Esophagus (tissue), 2 donors: ENCODE results near the gene ZNF462. TPM values are rescaled to one million over a fixed set of nuclear protein-coding genes. Genes with fewer than 3 reads are reported as not detected.

ENCODE experiments used
- H3K27ac ChIP-seq, 2 donors: one replicate each; pipeline ENCODE4 v1.5.1; 2013; ENCODE audit warnings: low read depth in 2 of 2, mild to moderate bottlenecking in 2 of 2, inconsistent platforms in 1 of 2, low read length in 1 of 2, moderate library complexity in 1 of 2
- H3K27me3 ChIP-seq, 2 donors: one replicate each; pipeline ENCODE4 v1.6.1; 2013; ENCODE audit warnings: low read length in 2 of 2, control low read depth in 1 of 2, mild to moderate bottlenecking in 1 of 2; ENCODE audit not compliant: insufficient read depth in 2 of 2, control insufficient read depth in 1 of 2
- H3K36me3 ChIP-seq, 2 donors: one replicate each; pipeline ENCODE4 v1.6.1; 2013; ENCODE audit warnings: low read length in 1 of 2; ENCODE audit not compliant: control insufficient read depth in 2 of 2, insufficient read depth in 2 of 2
- H3K4me1 ChIP-seq, 2 donors: one replicate each; pipeline ENCODE4 v1.6.1; 2013; ENCODE audit warnings: low read length in 1 of 2; ENCODE audit not compliant: control insufficient read depth in 2 of 2, insufficient read depth in 2 of 2
- H3K4me3 ChIP-seq, 2 donors: one replicate each; pipeline ENCODE4 v1.5.1; 2013; ENCODE audit warnings: low read length in 2 of 2, mild to moderate bottlenecking in 2 of 2, low read depth in 1 of 2, moderate library complexity in 1 of 2
- H3K9me3 ChIP-seq, 2 donors: one replicate each; pipeline ENCODE4 v1.6.1; 2013; ENCODE audit warnings: mild to moderate bottlenecking in 2 of 2, low read depth in 1 of 2, low read length in 1 of 2, moderate library complexity in 1 of 2; ENCODE audit not compliant: control insufficient read depth in 2 of 2, insufficient read depth in 1 of 2
- WGBS, 2 donors: extraction: QIAGEN DNeasy Blood & Tissue Kit; methylation state at CpG; one replicate each; pipeline ENCODE4 v1.1.7; 2013; 5-methylcytosine and 5-hydroxymethylcytosine counted together
- polyA plus RNA-seq, 2 donors: library from polyadenylated mRNA; stranded (reverse); fragments of 200-250 nt; gene quantifications; one replicate each; pipeline ENCODE4 v1.2.3, GENCODE V29; 2013
- donor health status: healthy with polysubstance abuse.
- donor health status: Bipolar disorder and iron deficiency.

The ZNF462 gene
- polyA plus RNA-seq, 2 donors: 3.9 to 5.8 TPM

GRCh38 chr9:107005201-107005600, 142.2 kb downstream of the ZNF462 start:
- Histone ChIP-seq H3K9me3 (no peaks in the 10 kb centered on the region), H3K27me3 (no peaks in the 10 kb centered on the region), H3K4me3 (no peak overlapping the region), H3K27ac (no peak overlapping the region), H3K36me3 (peaks cover 13% of the 10 kb centered on the region in 2 donors), H3K4me1 (no peaks in the 10 kb centered on the region)
- 91 to 92% methylated on average over 3 of the region's 3 CpGs for WGBS, 2 donors

GRCh38 chr9:107007402-107007801, 144.4 kb downstream of the ZNF462 start:
- Histone ChIP-seq H3K27me3 (no peaks in the 10 kb centered on the region), H3K36me3 (peaks cover 11 to 15% of the 10 kb centered on the region in 2 donors), H3K9me3 (no peaks in the 10 kb centered on the region), H3K27ac (no peak overlapping the region), H3K4me1 (no peaks in the 10 kb centered on the region), H3K4me3 (no peak overlapping the region)
- whole genome bisulfite sequencing, 2 donors: 72 to 82% methylated on average over 6 of the region's 6 CpGs

- 93 to 94% methylated on average over 3 of the region's 3 CpGs for WGBS, 2 donors
- H3K27ac ChIP-seq: no peak overlapping the region
- no peaks in the 10 kb centered on the region for H3K27me3 ChIP-seq
- H3K4me1 ChIP-seq: no peaks in the 10 kb centered on the region
- H3K9me3 ChIP-seq: no peaks in the 10 kb centered on the region
- no peak overlapping the region for H3K4me3 ChIP-seq
- H3K36me3 ChIP-seq: peaks cover 11 to 13% of the 10 kb centered on the region in 2 donors
Observed at GRCh38 chr9:107008011-107008410, 145.0 kb downstream of the ZNF462 start.

- no peaks in the 10 kb centered on the region for H3K4me1 ChIP-seq
- no peak overlapping the region for H3K27ac ChIP-seq
- H3K36me3 ChIP-seq: peaks cover 8 to 9% of the 10 kb centered on the region in 2 donors
- H3K4me3 ChIP-seq: no peak overlapping the region
- H3K27me3 ChIP-seq: no peaks in the 10 kb centered on the region
- H3K9me3 ChIP-seq: no peaks in the 10 kb centered on the region
- 84 to 89% methylated on average over 6 of the region's 6 CpGs for WGBS, 2 donors
Observed at GRCh38 chr9:107008447-107008846, 145.5 kb downstream of the ZNF462 start.

- 47 to 59% methylated on average over 4 of the region's 4 CpGs for WGBS, 2 donors
- Histone ChIP-seq H3K36me3 (no peaks in the 10 kb centered on the region), H3K27me3 (no peaks in the 10 kb centered on the region), H3K27ac (no peak overlapping the region), H3K4me1 (peaks cover 0 to 7% of the 10 kb centered on the region in 2 donors), H3K4me3 (no peak overlapping the region), H3K9me3 (no peaks in the 10 kb centered on the region)
Observed at GRCh38 chr9:107016383-107016782, 153.4 kb downstream of the ZNF462 start.

- Histone ChIP-seq H3K9me3 (no peaks in the 10 kb centered on the region), H3K4me1 (peaks cover 0 to 7% of the 10 kb centered on the region in 2 donors), H3K27me3 (no peaks in the 10 kb centered on the region), H3K4me3 (no peak overlapping the region), H3K27ac (no peak overlapping the region), H3K36me3 (no peaks in the 10 kb centered on the region)
- 56 to 61% methylated on average over 5 of the region's 5 CpGs for WGBS, 2 donors
Observed at GRCh38 chr9:107018861-107019545, 156.0 kb downstream of the ZNF462 start.

GRCh38 chr9:107020040-107020530, 157.1 kb downstream of the ZNF462 start:
- peaks cover 0 to 7% of the 10 kb centered on the region in 2 donors for H3K4me1 ChIP-seq
- no peak overlapping the region for H3K4me3 ChIP-seq
- H3K36me3 ChIP-seq: no peaks in the 10 kb centered on the region
- H3K27me3 ChIP-seq: no peaks in the 10 kb centered on the region
- no peaks in the 10 kb centered on the region for H3K9me3 ChIP-seq
- 29 to 52% methylated on average over 2 of the region's 2 CpGs for WGBS, 2 donors
- H3K27ac ChIP-seq: peak overlapping the region in 1 of 2 donors; percentile 34

- H3K4me1 ChIP-seq: peaks cover 0 to 6% of the 10 kb centered on the region in 2 donors
- no peaks in the 10 kb centered on the region for H3K36me3 ChIP-seq
- H3K27me3 ChIP-seq: no peaks in the 10 kb centered on the region
- H3K9me3 ChIP-seq: no peaks in the 10 kb centered on the region
- H3K27ac ChIP-seq: no peak overlapping the region
- 63 to 70% methylated on average over 2 of the region's 2 CpGs for WGBS, 2 donors
- no peak overlapping the region for H3K4me3 ChIP-seq
Observed at GRCh38 chr9:107024193-107024592, 161.2 kb downstream of the ZNF462 start.

GRCh38 chr9:107025260-107026035, 162.5 kb downstream of the ZNF462 start:
- H3K9me3 ChIP-seq: no peaks in the 10 kb centered on the region
- no peaks in the 10 kb centered on the region for H3K4me1 ChIP-seq
- no peak overlapping the region for H3K27ac ChIP-seq
- 87 to 88% methylated on average over 5 of the region's 5 CpGs for WGBS, 2 donors
- H3K36me3 ChIP-seq: no peaks in the 10 kb centered on the region
- H3K4me3 ChIP-seq: no peak overlapping the region
- no peaks in the 10 kb centered on the region for H3K27me3 ChIP-seq
